ENCODE results near the gene TSPAN8.

Gene TSPAN8

GRCh38 chr12:71195338-71195896 lies 37.6 kb upstream of the TSPAN8 start:
- no peaks in the 10 kb centered on the region for H3K36me3 ChIP-seq (ENCODE audit: control insufficient read depth, insufficient read depth, low read length)
- H3K4me2 ChIP-seq (ENCODE audit: low read length) = no peak overlapping the region
- no peak overlapping the region for H3K27ac ChIP-seq
- H3K9ac ChIP-seq = no peak overlapping the region
- H3K4me3 ChIP-seq (ENCODE audit: low read depth, low read length) = no peak overlapping the region
- no peak for TF ChIP-seq CTCF (IDR thresholded peaks at IDR 0.05)
- no peaks in the 10 kb centered on the region for H3K79me2 ChIP-seq
- H3K9me3 ChIP-seq (ENCODE audit: control insufficient read depth, low read length) = no peaks in the 10 kb centered on the region
- no peaks in the 10 kb centered on the region for H3K4me1 ChIP-seq
- no peaks in the 10 kb centered on the region for H3K27me3 ChIP-seq (ENCODE audit: control insufficient read depth, insufficient read depth, low read length)
- H2AFZ ChIP-seq = no peak overlapping the region

- no peak overlapping the region for H3K4me3 ChIP-seq (ENCODE audit: low read depth, low read length)
- H3K4me2 ChIP-seq (ENCODE audit: low read length) = no peak overlapping the region
- H3K36me3 ChIP-seq (ENCODE audit: control insufficient read depth, insufficient read depth, low read length) = no peaks in the 10 kb centered on the region
- no peaks in the 10 kb centered on the region for H3K9me3 ChIP-seq (ENCODE audit: control insufficient read depth, low read length)
- H3K9ac ChIP-seq = no peak overlapping the region
- H2AFZ ChIP-seq = no peak overlapping the region
- H3K27me3 ChIP-seq (ENCODE audit: control insufficient read depth, insufficient read depth, low read length) = no peaks in the 10 kb centered on the region
- no peak overlapping the region for H3K27ac ChIP-seq
- no peaks in the 10 kb centered on the region for H3K4me1 ChIP-seq
- no peak for TF ChIP-seq CTCF (IDR thresholded peaks at IDR 0.05)
- no peaks in the 10 kb centered on the region for H3K79me2 ChIP-seq
Measured at GRCh38 chr12:71194657-71195056, 36.9 kb upstream of the TSPAN8 start.

- Histone ChIP-seq H3K27ac (no peak overlapping the region), H3K4me2 (ENCODE audit: low read length) (no peak overlapping the region), H3K4me1 (no peaks in the 10 kb centered on the region), H3K4me3 (ENCODE audit: low read depth, low read length) (no peak overlapping the region), H3K9me3 (ENCODE audit: control insufficient read depth, low read length) (no peaks in the 10 kb centered on the region), H3K36me3 (ENCODE audit: control insufficient read depth, insufficient read depth, low read length) (no peaks in the 10 kb centered on the region), H3K27me3 (ENCODE audit: control insufficient read depth, insufficient read depth, low read length) (no peaks in the 10 kb centered on the region), H2AFZ (no peak overlapping the region), H3K9ac (no peak overlapping the region), H3K79me2 (no peaks in the 10 kb centered on the region)
- no peak for TF ChIP-seq CTCF (IDR thresholded peaks at IDR 0.05)
Measured at GRCh38 chr12:71193041-71193440, 35.2 kb upstream of the TSPAN8 start.

- Histone ChIP-seq H3K9me3 (ENCODE audit: control insufficient read depth, low read length) (no peaks in the 10 kb centered on the region), H3K79me2 (no peaks in the 10 kb centered on the region), H3K9ac (no peak overlapping the region), H3K4me3 (ENCODE audit: low read depth, low read length) (no peak overlapping the region), H3K27me3 (ENCODE audit: control insufficient read depth, insufficient read depth, low read length) (no peaks in the 10 kb centered on the region), H3K4me2 (ENCODE audit: low read length) (no peak overlapping the region), H3K4me1 (no peaks in the 10 kb centered on the region), H2AFZ (no peak overlapping the region), H3K27ac (no peak overlapping the region), H3K36me3 (ENCODE audit: control insufficient read depth, insufficient read depth, low read length) (no peaks in the 10 kb centered on the region)
- no peak for TF ChIP-seq CTCF (IDR thresholded peaks at IDR 0.05)
Measured at GRCh38 chr12:71191509-71192196, 33.9 kb upstream of the TSPAN8 start.

GRCh38 chr12:71190822-71191221 lies 33.0 kb upstream of the TSPAN8 start:
- Histone ChIP-seq H3K9me3 (ENCODE audit: control insufficient read depth, low read length) (no peaks in the 10 kb centered on the region), H3K4me2 (ENCODE audit: low read length) (no peak overlapping the region), H2AFZ (no peak overlapping the region), H3K36me3 (ENCODE audit: control insufficient read depth, insufficient read depth, low read length) (no peaks in the 10 kb centered on the region), H3K4me1 (no peaks in the 10 kb centered on the region), H3K9ac (no peak overlapping the region), H3K4me3 (ENCODE audit: low read depth, low read length) (no peak overlapping the region), H3K27ac (no peak overlapping the region), H3K79me2 (no peaks in the 10 kb centered on the region), H3K27me3 (ENCODE audit: control insufficient read depth, insufficient read depth, low read length) (no peaks in the 10 kb centered on the region)
- TF ChIP-seq CTCF (IDR thresholded peaks at IDR 0.05) = no peak
